Measurements from ENCODE around the gene GALR2.

The GALR2 gene

GRCh38 chr17:76102944-76103273, 28.3 kb downstream of the GALR2 start:
- DNase-seq: no peak

- peak; percentile 83 for DNase-seq
Measured at GRCh38 chr17:76103274-76104139, 28.9 kb downstream of the GALR2 start, which contains the start of gene EXOC7. TSS of gene EXOC7 (minus strand) at chr17:76103787. CDS start at chr17:76103692, 95 bp downstream.

- DNase-seq: no peak
Measured at GRCh38 chr17:76104140-76104895, 29.7 kb downstream of the GALR2 start.

GRCh38 chr17:76104896-76105231, 30.3 kb downstream of the GALR2 start:
- no peak for DNase-seq

GRCh38 chr17:76106703-76107102, 32.1 kb downstream of the GALR2 start:
- no peak for DNase-seq

GRCh38 chr17:76107509-76107908, 32.9 kb downstream of the GALR2 start:
- no peak for DNase-seq

- DNase-seq: no peak
Measured at GRCh38 chr17:76111956-76112355, 37.4 kb downstream of the GALR2 start.

- DNase-seq: no peak
Measured at GRCh38 chr17:76115138-76115754, 40.7 kb downstream of the GALR2 start.

GRCh38 chr17:76119409-76120371, 45.1 kb downstream of the GALR2 start:
- DNase-seq: no peak

GRCh38 chr17:76120658-76121008, 46.1 kb downstream of the GALR2 start:
- DNase-seq: no peak

GRCh38 chr17:76121932-76122430, 47.4 kb downstream of the GALR2 start:
- DNase-seq: no peak

GRCh38 chr17:76122431-76123190, 48.0 kb downstream of the GALR2 start:
- DNase-seq: no peak

GRCh38 chr17:76123191-76123499, 48.6 kb downstream of the GALR2 start:
- no peak for DNase-seq

- DNase-seq: no peak
Measured at GRCh38 chr17:76123749-76124581, 49.4 kb downstream of the GALR2 start.

GRCh38 chr17:76124582-76125390, 50.2 kb downstream of the GALR2 start:
- DNase-seq: no peak

- no peak for DNase-seq
Measured at GRCh38 chr17:76125391-76125675, 50.8 kb downstream of the GALR2 start.

- DNase-seq: no peak
Measured at GRCh38 chr17:76125922-76126321, 51.3 kb downstream of the GALR2 start.

Data from NCI-H2107 (cell line).